ENCODE results near the gene MLLT1. TPM values are rescaled to one million over a fixed set of nuclear protein-coding genes. Genes with fewer than 3 reads are reported as not detected.

The MLLT1 gene
- total RNA-seq, 1 experiment from 2014 or later: 55.0 TPM

DNA sequence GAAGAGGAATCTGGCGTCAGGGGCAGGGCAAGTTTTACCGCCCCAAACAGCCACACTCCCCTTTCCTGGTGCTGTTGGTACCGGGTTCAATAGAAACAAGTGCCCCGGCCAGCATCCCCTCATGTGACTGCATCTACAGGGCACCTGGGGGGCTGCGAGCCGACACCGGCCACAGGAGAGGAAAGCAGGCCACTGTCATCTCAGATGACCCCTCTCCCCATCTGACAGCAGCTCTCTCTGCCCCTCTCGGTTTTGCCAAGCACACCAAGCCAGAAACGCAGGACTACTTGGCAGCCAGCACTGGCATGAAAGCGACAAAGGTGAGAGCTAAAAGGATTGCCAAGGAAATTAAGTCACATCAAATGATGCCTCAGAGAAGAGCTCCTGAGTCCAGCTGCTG, 37.1 kb downstream of the MLLT1 start:
- no peak overlapping the region for H2AFZ ChIP-seq (ENCODE audit: low read depth, low read length, poor library complexity, severe bottlenecking)
- ChIA-PET POLR2A (no interaction called here), RAD21 (ENCODE audit: low non-redundant PET in 1 of 2, low total read pairs in 2 of 2, uncharacterized antibody in 2 of 2, unreplicated experiment in 2 of 2) (no interaction called here), CTCF (no interaction called here)
- no peak for ATAC-seq
- peaks cover 0 to 8% of the 10 kb centered on the region in 2 experiments; a peak in 2 of 4 replicates for H3K4me1 ChIP-seq (ENCODE audit: control insufficient read depth in 1 of 2, insufficient read depth in 2 of 2, low read length in 2 of 2)
- no peak overlapping the region for H3K9ac ChIP-seq (ENCODE audit: low read length)
- no peaks in the 10 kb centered on the region for H3K9me3 ChIP-seq (ENCODE audit: control insufficient read depth in 1 of 2, insufficient read depth in 1 of 2, low read depth in 1 of 2, low read length in 2 of 2)
- no peaks in the 10 kb centered on the region; the same call in 1 of the 2 replicates for H4K20me1 ChIP-seq (ENCODE audit: insufficient read depth)
- intact Hi-C loops (cut with micrococcal nuclease): no loop called here
- peaks cover 87% of the 10 kb centered on the region for H3K79me2 ChIP-seq (ENCODE audit: insufficient read depth, low read length)
- no peaks in the 10 kb centered on the region for H3K27me3 ChIP-seq (ENCODE audit: insufficient read depth, low read length)
- H3K4me3 ChIP-seq (replicated peaks in 1 of 2; ENCODE audit: low read depth in 1 of 2, low read length in 2 of 2): no peak overlapping the region
- BruUV-seq (replicated peaks): no TSS peak
- no peak overlapping the region for H3K4me2 ChIP-seq (ENCODE audit: low read length)
- no peak overlapping the region for H3K27ac ChIP-seq (ENCODE audit: low read depth, low read length)
- H3K36me3 ChIP-seq (ENCODE audit: control insufficient read depth in 1 of 2, insufficient read depth in 2 of 2, low read length in 2 of 2): no peaks in the 10 kb centered on the region
- DNase-seq (ENCODE audit: low read depth, low spot score): no peak
- H3K9me2 ChIP-seq (ENCODE audit: insufficient read depth): no peaks in the 10 kb centered on the region
- TF ChIP-seq FOSL1 (IDR thresholded peaks at IDR 0.05; ENCODE audit: low read depth) (no peak), CBX3 (IDR thresholded peaks at IDR 0.05; ENCODE audit: low read depth) (no peak), ZFX (IDR thresholded peaks at IDR 0.05) (no peak), TCF7L2 (IDR thresholded peaks at IDR 0.05; ENCODE audit: borderline replicate concordance, extremely low read depth, insufficient read depth, insufficient read length) (no peak), POLR2AphosphoS5 (IDR thresholded peaks at IDR 0.05; ENCODE audit: low read depth, low read length) (no peak), EZH2phosphoT487 (IDR thresholded peaks at IDR 0.05; ENCODE audit: borderline replicate concordance) (no peak), EZH2 (IDR thresholded peaks at IDR 0.05) (no peak), JUND (IDR thresholded peaks at IDR 0.05) (no peak), SP1 (IDR thresholded peaks at IDR 0.05; ENCODE audit: low read depth) (no peak), POLR2A (IDR thresholded peaks at IDR 0.05; ENCODE audit: borderline replicate concordance, extremely low read depth, insufficient read depth, insufficient read length) (no peak), SRF (IDR thresholded peaks at IDR 0.05; ENCODE audit: low read depth) (no peak)
- TF ChIP-seq, protein P1, sequence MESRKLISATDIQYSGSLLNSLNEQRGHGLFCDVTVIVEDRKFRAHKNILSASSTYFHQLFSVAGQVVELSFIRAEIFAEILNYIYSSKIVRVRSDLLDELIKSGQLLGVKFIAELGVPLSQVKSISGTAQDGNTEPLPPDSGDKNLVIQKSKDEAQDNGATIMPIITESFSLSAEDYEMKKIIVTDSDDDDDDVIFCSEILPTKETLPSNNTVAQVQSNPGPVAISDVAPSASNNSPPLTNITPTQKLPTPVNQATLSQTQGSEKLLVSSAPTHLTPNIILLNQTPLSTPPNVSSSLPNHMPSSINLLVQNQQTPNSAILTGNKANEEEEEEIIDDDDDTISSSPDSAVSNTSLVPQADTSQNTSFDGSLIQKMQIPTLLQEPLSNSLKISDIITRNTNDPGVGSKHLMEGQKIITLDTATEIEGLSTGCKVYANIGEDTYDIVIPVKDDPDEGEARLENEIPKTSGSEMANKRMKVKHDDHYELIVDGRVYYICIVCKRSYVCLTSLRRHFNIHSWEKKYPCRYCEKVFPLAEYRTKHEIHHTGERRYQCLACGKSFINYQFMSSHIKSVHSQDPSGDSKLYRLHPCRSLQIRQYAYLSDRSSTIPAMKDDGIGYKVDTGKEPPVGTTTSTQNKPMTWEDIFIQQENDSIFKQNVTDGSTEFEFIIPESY (IDR thresholded peaks at IDR 0.05; ENCODE audit: extremely low read depth, insufficient replicate concordance, low read length): no peak
- TF ChIP-seq, protein P2, sequence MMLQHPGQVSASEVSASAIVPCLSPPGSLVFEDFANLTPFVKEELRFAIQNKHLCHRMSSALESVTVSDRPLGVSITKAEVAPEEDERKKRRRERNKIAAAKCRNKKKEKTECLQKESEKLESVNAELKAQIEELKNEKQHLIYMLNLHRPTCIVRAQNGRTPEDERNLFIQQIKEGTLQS (IDR thresholded peaks at IDR 0.05): no peak
- TF ChIP-seq, protein P3, sequence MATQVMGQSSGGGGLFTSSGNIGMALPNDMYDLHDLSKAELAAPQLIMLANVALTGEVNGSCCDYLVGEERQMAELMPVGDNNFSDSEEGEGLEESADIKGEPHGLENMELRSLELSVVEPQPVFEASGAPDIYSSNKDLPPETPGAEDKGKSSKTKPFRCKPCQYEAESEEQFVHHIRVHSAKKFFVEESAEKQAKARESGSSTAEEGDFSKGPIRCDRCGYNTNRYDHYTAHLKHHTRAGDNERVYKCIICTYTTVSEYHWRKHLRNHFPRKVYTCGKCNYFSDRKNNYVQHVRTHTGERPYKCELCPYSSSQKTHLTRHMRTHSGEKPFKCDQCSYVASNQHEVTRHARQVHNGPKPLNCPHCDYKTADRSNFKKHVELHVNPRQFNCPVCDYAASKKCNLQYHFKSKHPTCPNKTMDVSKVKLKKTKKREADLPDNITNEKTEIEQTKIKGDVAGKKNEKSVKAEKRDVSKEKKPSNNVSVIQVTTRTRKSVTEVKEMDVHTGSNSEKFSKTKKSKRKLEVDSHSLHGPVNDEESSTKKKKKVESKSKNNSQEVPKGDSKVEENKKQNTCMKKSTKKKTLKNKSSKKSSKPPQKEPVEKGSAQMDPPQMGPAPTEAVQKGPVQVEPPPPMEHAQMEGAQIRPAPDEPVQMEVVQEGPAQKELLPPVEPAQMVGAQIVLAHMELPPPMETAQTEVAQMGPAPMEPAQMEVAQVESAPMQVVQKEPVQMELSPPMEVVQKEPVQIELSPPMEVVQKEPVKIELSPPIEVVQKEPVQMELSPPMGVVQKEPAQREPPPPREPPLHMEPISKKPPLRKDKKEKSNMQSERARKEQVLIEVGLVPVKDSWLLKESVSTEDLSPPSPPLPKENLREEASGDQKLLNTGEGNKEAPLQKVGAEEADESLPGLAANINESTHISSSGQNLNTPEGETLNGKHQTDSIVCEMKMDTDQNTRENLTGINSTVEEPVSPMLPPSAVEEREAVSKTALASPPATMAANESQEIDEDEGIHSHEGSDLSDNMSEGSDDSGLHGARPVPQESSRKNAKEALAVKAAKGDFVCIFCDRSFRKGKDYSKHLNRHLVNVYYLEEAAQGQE (IDR thresholded peaks at IDR 0.05; ENCODE audit: low read depth): no peak
